GM21786 (cell line): ENCODE results near the gene PSPC1.
"Not testable (repeated sequence)": the region's sequence is repeated elsewhere in the genome, so short reads cannot be mapped to it uniquely, and the experiment has no call there.

Experiments
- ATAC-seq: cut with Tn5 transposase; IDR thresholded peaks from one replicate; pipeline ENCODE4 v1.9.1; 2021; ENCODE audit not compliant: unreplicated experiment

Gene PSPC1

DNA sequence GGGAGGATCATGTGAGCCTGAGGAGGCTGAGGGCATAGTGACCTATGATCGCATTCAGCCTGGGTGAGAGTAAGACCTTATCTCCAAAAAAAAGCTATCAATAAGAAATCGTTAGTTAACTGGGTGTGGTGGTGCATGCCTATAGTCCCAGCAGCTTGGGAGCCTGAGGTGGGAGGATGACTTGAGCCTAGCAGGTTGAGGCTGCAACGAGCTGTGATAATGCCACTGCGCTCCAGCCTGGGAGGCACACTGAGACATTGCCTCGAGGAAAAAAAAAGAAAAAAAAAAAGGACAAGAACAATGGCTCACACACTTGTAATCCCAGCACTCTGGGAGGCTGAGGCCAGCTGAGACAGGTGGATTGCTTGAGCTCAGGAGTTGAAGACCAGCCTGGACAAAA lies 16.2 kb downstream of the PSPC1 start:
- no peak for ATAC-seq

DNA sequence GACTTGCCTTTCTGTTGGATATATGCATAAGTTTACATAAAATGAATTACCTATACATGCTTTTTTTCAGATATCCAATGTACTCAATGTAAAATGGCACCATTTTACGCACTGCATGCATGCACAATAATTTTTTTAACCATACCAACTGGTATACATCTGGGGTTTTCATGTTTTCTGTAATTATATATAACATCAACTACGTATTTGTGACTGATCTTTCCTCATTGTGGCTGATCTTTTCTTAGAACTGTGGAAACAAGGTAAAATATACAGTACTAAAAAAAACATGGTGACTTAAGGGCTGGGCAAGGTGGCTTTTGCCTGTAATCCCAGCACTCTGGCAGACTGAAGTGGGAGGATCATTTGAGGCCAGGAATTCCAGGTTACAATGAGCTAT lies 18.5 kb downstream of the PSPC1 start:
- ATAC-seq: no peak

DNA sequence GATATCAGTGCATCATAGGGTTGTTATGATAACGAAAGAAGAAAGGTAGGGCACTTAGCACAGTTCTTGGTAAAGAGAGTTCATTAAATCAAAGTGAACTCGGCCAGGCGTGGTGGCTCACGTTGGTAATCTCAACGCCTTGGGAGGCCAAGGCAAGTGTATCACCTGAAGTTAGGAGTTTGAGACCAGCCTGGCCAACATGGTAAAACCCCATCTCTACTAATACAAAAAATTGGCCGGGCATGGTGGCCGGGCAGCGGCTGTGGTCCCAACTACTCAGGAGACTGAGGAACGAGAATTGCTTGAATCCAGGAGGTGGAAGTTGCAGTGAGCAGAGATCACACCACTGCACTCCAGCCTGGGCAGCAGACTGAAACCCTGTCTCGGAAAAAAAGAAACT lies 19.1 kb downstream of the PSPC1 start:
- ATAC-seq: no peak

DNA sequence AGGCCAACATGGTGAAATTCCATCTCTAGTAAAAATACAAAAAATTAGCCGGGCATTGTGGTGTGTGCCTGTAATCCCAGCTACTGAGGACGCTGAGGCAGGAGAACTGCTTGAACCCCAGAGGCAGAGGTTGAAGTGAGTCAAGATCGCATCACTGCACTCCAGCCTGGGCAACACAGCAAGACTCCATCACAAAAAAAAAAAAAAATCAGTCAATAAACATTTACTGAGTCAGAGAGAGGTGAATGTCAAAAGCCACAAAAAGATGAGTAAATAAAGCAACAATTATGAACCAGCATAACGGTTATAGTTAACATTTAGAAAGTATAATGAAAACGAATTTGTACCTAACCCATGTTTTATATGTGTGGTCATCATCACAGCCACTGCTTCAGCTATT lies 23.1 kb downstream of the PSPC1 start:
- no peak for ATAC-seq

DNA sequence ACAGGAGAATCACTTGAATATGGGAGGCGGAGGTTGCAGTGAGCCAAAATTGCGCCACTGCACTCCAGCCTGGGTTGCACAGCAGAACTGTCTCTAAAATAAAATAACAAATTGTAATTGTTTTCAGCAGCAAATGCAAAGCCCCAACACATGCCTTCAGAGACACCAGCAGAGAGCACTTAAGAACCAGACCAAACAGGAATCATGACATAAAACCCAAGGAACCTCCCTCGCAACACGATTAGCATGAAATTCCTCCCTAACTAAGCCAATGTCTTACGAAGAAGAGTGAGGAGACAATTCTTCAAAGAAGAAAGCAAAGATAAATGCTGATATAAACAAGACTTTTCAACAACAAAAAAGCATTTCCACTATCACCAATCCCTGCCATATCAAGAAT lies 40.1 kb downstream of the PSPC1 start:
- ATAC-seq: no peak

DNA sequence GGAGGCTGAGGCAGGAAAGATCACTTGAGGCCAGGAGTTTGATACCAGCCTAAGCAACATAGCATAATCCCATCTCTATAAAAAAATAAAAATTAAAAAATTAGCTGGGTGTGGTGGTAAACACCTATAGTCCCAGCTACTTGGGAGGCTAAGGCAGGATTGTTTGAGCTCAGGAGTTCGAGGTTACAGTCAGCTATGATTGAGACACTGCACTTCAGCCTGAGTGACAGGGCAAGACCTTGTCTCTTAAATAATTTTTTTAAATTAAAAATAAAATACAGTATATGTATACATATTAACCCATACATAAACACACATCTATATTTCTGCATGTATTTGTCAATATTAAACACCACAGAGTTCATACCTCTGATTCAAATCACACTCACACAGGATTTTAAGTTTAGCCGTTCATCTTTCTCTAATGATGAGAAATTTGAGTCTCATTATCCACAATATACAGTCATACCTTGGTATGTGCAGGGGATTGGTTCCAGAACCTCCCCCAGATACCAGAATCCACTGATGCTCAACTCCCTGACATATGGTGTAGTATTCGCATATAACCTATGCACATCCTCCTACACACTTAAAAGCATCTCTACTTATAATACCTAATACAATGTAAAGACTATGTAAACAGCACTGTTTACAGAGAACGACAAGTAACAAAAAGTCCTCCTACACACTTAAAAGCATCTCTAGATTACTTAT lies 44.7 kb downstream of the PSPC1 start:
- no peak for ATAC-seq

DNA sequence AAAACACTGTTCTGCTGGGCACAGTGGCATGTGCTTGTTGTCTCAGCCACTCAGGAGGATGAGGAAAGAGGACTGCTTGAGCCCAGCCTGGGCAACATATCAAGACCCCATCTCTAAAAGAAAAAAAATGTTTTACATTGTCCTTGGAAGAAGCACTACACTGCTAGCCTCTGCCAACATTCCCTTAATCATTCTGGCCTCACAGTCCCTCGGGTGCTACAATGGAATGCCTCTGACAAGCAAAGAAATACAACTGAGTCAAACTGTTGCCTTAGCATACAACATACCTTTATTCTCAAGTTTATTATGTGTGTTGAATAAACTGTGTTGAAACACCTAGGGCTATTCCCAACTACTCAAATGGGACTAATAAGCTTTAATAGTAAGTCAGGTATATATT lies 56.1 kb downstream of the PSPC1 start:
- no peak for ATAC-seq

DNA sequence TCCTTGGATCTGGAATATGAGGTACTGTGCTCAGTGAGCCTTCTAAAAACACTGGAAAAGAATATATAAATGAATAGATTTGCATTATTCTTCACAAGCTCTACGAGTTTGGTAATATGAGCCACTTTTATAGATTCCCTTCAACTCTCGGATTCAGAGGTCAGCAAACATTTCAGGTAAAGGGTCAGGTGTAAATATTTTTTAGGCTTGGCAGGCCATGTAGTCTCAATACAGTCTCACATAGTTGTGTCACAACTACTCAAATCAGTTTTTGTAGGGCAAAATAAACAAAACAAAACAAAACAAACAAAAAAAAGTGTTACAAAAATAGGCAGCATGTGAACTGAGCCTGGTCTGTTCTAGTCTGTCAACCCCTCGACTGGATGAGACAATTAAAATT lies 57.4 kb downstream of the PSPC1 start:
- ATAC-seq: no peak

DNA sequence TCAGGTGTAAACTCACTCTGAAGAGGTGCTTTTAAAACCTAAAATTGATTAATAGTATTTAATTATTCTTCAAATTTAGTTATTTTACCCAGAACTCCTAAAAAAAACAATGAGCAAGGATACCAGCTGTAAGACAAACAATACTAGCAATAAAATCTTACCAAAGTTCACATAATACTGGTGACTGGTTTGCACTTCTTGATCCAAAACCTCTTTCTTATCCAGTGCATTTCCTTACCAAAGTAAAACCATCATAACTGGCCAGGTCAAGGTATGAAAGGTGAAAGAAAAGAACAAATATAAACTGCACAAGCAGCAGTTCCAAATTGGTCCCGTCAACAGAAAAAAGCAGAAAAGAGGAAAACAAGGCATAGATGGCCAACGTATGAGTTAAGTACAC lies 62.7 kb downstream of the PSPC1 start:
- no peak for ATAC-seq

DNA sequence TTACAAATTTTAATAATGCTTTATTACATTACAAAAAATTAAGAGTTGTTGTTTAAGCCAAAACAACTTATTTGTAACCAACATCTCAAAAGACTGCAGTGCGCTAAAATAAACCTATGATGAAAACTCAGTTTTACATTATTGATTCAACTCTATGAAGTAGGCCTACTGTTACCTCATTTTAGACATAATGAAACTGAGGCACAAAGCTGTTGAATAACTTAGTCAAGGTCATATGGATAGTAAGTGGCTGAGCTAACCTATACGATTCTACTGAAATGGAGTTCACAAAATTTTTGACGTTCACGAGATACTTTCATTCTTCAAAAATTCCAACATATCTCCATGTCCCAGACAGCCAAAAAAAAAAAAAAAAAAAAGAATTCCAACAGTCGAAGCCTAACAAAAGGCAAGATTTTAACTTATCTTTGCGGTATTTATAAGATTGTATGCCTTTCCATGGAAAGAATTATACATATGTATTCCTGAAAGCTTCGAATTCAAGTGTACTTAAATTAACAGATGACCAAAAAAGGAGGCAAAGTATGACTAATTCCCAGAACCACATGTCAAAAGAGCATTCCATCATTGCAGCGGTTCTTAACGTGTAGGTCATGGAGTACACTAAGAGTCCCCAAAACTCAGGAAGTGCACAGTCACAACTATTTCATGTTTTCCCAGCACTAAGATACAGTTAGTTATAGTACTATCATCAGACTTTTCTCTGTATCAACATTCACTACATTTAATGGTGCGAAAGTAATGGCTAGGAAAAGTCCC lies 69.4 kb downstream of the PSPC1 start:
- ATAC-seq: no peak

DNA sequence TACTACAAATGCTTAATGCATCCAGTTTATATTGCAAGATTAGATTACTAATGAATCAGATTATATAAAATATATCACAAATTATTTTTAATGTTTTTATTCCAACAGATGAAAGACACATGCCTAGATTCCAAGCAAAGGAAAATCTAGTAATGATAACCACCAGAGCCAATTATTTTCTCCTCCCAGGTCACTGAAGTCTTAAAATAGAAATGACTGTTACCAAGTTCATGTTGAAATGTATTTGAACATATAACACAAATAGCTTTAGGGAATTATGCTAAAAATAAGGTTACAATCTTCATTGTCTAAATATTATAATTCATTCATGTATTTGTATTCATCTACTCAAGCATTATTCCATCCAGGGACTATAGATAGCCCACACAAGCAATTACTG lies 73.0 kb downstream of the PSPC1 start:
- not testable (repeated sequence) for ATAC-seq

DNA sequence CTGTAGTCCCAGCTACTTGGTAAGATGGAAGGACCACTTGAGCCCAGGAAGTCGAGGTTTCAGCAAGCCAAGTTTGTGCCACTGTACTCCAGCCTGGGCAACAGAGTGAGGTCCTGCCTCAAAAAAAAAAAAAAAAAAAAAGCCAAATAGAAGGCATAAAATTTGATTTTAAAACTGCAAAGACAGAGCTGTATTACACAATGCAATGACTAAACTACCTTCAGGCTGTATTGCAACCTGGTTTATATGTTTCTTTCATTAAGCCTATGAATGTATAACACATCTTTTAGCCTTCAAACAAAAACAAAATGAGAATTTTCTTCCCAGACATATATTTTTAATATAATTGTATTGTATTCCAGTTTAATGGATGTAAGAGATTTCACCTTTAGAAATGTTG lies 73.7 kb downstream of the PSPC1 start:
- ATAC-seq: not testable (repeated sequence)

DNA sequence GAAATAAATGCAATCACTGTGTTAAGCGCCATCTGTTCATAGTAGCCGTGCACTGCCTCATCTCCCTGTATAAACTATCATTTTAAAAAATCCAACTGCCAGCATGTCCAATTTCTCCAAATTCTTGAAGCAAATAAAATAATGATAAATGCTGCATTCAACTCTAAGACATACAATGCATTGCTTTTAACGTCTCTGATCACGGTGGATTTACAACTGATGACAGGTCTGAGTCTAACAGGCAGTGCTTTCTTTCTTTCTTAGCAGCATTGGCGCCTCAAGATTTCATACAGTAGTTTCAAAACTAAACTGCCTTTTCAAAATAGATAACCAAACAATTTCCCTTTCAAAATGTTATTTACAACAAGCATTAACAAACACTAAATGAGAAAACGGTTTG lies 78.5 kb downstream of the PSPC1 start:
- not testable (repeated sequence) for ATAC-seq

DNA sequence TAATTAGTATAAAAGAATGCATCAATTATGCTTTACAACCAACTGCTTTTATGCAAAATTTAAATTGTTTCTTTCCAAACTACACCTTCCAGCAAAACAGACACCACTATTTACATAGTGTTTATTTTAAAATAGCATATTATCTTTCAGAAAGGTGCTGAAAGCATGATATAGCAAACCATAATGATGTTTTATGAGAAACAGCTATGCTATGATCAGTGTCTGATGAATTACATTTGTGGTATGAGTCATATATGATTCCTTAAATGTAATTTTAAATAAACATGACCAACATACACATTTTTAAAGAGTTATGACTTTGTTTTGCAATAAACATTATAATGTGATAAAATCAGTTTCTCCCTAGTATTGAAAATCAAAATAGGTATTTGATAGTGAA lies 81.1 kb downstream of the PSPC1 start:
- ATAC-seq: not testable (repeated sequence)

DNA sequence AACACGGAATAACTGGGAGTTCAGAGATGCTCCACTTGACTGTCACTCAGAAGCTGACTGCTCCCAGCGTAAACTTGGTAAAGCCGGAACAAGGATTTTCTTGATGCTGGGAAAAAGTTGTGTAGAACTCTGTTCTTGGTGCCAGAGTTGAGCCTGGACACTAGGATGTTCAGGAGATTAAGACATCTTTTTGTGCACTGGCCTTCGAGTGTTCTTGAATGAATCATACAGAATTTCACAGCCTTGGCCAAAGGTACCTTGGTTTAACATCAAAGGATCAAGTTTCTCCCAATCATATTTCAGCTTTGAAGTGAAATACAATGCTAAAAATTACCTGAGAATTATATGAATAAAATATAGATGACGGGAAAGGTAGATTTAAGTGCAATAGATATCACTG lies 81.8 kb downstream of the PSPC1 start:
- ATAC-seq: not testable (repeated sequence)

DNA sequence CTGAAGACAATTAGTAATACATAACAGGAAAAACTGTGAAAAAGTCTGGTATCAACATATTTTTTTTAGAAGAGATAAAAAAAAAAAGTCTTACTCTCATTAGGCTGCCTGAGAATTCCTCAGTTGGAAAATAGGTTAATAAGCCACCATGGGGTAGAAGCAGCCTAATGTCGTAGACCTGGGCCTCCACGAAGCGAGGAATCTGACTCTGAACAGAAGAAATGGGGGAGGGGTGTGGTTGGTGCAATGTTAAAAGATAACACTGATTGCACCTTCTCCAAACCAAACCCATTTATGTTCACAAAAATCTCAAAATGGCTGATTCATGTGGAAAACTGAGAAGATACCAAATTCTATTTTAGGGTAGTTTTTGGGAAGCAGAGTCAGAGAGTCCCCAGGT lies 86.9 kb downstream of the PSPC1 start:
- ATAC-seq: no peak

DNA sequence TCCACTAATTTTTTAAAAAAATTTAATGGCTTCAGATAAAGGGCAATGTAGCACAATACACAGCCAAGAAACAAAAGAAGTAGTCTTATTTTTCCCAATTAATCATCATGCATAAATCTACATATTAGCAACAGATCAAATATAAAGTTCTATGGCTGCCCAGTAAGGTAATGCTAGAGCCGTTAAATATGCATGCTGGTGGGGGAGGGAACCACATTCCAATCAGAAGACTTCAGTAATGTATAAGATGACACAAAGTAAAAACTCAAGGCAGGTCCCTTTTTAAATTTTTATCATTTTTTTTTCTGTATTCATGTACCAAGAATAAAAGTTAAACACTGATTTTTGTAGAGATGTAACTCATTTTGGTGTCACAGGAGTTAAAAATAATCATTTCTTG lies 87.3 kb downstream of the PSPC1 start:
- ATAC-seq: no peak

DNA sequence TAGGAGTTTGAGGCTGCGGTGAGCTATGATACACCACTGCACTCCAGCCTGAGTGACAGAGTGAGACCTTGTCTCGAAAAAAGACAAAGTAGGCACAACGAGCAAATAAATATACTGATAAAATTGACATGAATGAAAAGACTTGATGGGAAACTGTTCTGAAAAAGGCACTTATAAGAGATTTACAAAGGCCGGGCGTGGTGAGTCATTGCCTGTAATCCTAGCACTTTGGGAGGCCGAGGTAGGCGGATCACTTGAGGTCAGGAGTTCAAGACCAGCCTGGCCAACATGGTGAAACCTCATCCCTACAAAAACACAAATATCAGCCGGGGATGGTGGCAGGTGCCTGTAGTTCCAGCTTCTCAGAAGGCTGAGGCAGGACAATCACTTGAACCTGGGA lies 91.3 kb downstream of the PSPC1 start:
- not testable (repeated sequence) for ATAC-seq

DNA sequence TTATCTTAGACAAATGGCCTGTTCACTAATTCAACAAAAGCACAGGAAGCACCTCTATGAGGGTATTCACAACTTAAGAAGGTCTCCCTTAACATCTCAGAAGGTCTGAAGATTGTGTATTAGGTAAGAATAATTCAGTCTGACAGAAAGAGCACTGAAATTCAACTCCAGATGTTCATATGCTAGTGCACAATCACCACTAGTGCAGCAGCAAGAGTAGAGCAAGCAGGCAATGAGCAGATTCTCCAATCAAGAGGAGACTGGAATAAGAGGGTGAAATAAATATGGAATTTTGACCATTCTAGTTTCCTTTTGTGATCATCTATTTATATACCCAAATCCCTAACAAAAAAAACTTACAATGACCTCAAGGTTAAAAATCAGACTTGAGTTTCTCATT lies 97.3 kb downstream of the PSPC1 start:
- no peak for ATAC-seq

DNA sequence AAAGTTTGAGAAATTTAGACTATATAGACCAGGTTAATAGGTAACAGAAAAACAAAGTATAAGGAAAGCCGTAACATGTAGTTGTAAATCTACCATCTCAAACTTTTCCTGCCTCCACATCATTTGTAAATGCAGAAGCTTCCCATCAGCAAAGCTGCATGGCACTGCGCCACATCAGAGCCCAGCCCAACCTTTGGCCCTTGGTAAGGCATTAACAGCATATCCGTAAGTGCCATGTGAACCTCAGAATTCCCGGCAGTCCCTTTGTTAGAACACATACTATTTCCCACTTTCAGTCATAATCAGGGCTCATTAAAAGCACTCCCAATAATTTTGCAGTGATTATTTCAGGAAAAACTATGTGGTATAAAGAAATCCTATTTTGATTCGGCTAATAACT lies 97.7 kb downstream of the PSPC1 start:
- ATAC-seq: no peak

DNA sequence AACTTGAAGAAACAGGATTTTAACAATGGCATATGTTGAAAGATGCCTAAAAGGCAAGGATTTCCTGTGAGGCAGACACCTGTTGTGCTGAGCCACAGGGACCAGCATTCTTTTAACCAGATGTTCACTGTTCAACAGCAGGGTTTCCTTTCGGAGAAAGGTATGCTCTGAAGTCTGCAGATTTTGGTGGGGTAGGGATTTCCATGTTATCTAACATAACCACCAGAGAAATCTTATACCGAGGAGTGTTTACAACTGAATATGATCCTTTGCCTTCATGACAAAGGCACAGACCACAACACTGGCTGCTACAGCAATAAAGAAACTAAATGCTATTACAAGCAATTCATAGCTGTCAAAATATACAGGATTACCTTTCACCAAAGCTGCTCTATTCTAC lies 101.2 kb downstream of the PSPC1 start:
- ATAC-seq: no peak

DNA sequence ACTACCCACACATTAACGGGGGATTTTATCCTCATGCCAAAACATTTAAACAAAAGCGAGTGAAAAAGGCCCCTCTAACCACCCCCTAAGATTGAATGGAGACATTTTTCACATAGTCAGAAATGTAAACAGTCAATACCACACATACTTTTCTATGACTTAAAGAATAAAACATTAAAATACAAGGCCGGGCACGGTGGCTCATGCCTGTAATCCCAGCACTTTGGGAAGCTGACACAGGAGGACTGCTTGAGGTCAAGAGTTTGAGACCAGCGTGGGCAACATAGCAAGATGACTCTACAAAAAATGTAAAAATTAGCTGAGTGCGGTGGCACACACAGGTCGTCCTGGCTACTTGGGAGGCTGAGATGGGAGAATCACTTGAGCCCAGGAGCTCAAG lies 102.0 kb downstream of the PSPC1 start:
- ATAC-seq: no peak

DNA sequence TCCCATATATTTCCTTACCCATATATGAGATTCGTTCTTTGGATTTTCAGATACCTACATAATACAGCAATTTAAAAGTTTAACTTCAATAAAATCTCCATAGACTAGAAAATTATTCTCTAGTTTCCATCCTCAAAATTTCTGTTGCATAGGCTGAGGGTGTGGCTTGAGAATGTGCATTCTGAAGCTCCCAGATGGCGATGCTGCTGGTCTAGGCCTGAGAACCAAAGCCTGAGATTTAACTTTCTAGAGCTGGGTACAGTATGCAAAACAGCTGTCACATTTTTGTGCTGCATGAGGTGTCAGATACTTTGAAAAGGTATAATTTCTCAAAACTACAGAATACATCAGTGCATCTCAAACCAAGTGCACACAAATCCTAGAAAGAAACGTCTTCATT lies 106.6 kb downstream of the PSPC1 start:
- ATAC-seq: no peak
